OCI-LY3 (cell line): ENCODE data around the gene EFNA2.
A peak's percentile ranks its signal among the peaks of the same experiment; 100 is the strongest.

Experiments used
- H2AFZ ChIP-seq: fragments of 200-600, 300-600 bp; shearing (Covaris generic); 2 replicates; pipeline ENCODE4 v1.6.0; 2014; ENCODE audit warnings: antibody characterized with exemption, low read depth, low read length
- H3K27ac ChIP-seq: fragments of 200-600, 300-600 bp; sonication (generic); 2 replicates; pipeline ENCODE4 v1.5.1; 2014; ENCODE audit warnings: mild to moderate bottlenecking, low read length, moderate library complexity, mixed read lengths
- H3K27me3 ChIP-seq: fragments of 200-600, 300-600 bp; sonication (generic); 2 replicates; pipeline ENCODE4 v1.6.1; 2014; ENCODE audit warnings: low read depth, low read length, mixed read lengths
- H3K36me3 ChIP-seq: fragments of 200-600, 300-600 bp; sonication (generic); replicated peaks from 2 replicates; pipeline ENCODE3; 2014; ENCODE audit warnings: low read depth, low read length, mixed read lengths
- H3K4me1 ChIP-seq: fragments of 300-600, 200-600 bp; sonication (generic); 2 replicates; pipeline ENCODE4 v1.6.1; 2014; ENCODE audit warnings: low read length, mixed read lengths
- H3K4me2 ChIP-seq: fragments of 200-600, 300-600 bp; sonication (generic); 2 replicates; pipeline ENCODE4 v1.6.1; 2014; ENCODE audit warnings: low read length, mixed read lengths
- H3K4me3 ChIP-seq: fragments of 300-600, 200-600 bp; sonication (generic); 2 replicates; pipeline ENCODE4 v1.5.1; 2014; ENCODE audit warnings: antibody characterized with exemption, mild to moderate bottlenecking, low read length, moderate library complexity
- H3K79me2 ChIP-seq: fragments of 300-600, 200-600 bp; shearing (Covaris generic); 2 replicates; pipeline ENCODE4 v1.6.1; 2014; ENCODE audit warnings: mild to moderate bottlenecking, low read length, mixed read lengths
- H3K9ac ChIP-seq: fragments of 300-600, 200-600 bp; shearing (Covaris generic); 2 replicates; pipeline ENCODE4 v1.6.0; 2014; ENCODE audit warnings: mild to moderate bottlenecking, low read length, moderate library complexity
- H3K9me3 ChIP-seq: fragments of 200-600, 300-600 bp; shearing (Covaris generic); 2 replicates; pipeline ENCODE4 v1.6.1; 2014; ENCODE audit warnings: low read length, mixed read lengths; ENCODE audit not compliant: insufficient read depth
- H4K20me1 ChIP-seq: fragments of 200-600, 300-600 bp; sonication (generic); 2 replicates; pipeline ENCODE4 v1.6.1; 2016; ENCODE audit warnings: low read length, mixed read lengths; ENCODE audit not compliant: insufficient read depth
- CTCF ChIP-seq: fragments of 200-600, 300-600 bp; sonication (generic); IDR thresholded peaks from 2 replicates; pipeline ENCODE4 v1.5.1; 2014; ENCODE audit warnings: antibody characterized with exemption, low read length, low read depth
- EZH2phosphoT487 ChIP-seq: fragments of 200-600 bp; shearing (Covaris generic); IDR thresholded peaks from 2 replicates; pipeline ENCODE4 v1.6.1; 2018; ENCODE audit warnings: antibody characterized with exemption, mixed run types, low read depth

The EFNA2 gene

GRCh38 chr19:1285737-1286360 lies at the start of gene EFNA2:
Gene EFNA2, plus strand, starts transcription at chr19:1285873. Its CDS starts 296 bp downstream, at chr19:1286169.
- H3K4me3 ChIP-seq = no peak within 1 kb of the TSS

GRCh38 chr19:1236576-1236975 lies 49.1 kb upstream of the EFNA2 start:
- no peaks in the 10 kb centered on the region for H4K20me1 ChIP-seq
- H3K27ac ChIP-seq = no peak overlapping the region
- H3K9ac ChIP-seq = no peak overlapping the region
- H2AFZ ChIP-seq = no peak overlapping the region
- H3K4me2 ChIP-seq = peak overlapping the region; percentile 87; the same call in 1 of the 2 replicates
- no peak overlapping the region for H3K4me3 ChIP-seq
- no peaks in the 10 kb centered on the region for H3K27me3 ChIP-seq
- no peaks in the 10 kb centered on the region for H3K9me3 ChIP-seq
- H3K4me1 ChIP-seq = peaks cover 30% of the 10 kb centered on the region
- no peak for TF ChIP-seq CTCF
- no peak for TF ChIP-seq EZH2phosphoT487
- no peaks in the 10 kb centered on the region for H3K79me2 ChIP-seq
- no peaks in the 10 kb centered on the region for H3K36me3 ChIP-seq

More at GRCh38 chr19:1285737-1286360, at the start of gene EFNA2:
- no peaks in the 10 kb centered on the region for H3K9me3 ChIP-seq
- H3K36me3 ChIP-seq = no peaks in the 10 kb centered on the region
- TF ChIP-seq EZH2phosphoT487 (no peak), CTCF (no peak)
- H3K9ac ChIP-seq = no peak within 1 kb of the TSS
- peaks cover 20% of the 10 kb centered on the region for H3K27me3 ChIP-seq
- no peaks in the 10 kb centered on the region for H3K79me2 ChIP-seq
- H3K4me2 ChIP-seq = no peak within 1 kb of the TSS
- H4K20me1 ChIP-seq = no peaks in the 10 kb centered on the region
- no peak within 1 kb of the TSS for H3K27ac ChIP-seq
- H3K4me1 ChIP-seq = peaks cover 14% of the 10 kb centered on the region
- H2AFZ ChIP-seq = no peak within 1 kb of the TSS

- peak overlapping the region; percentile 88 for H3K4me3 ChIP-seq
- H2AFZ ChIP-seq = no peak overlapping the region
- H4K20me1 ChIP-seq = no peaks in the 10 kb centered on the region
- no peak overlapping the region for H3K27ac ChIP-seq
- peak overlapping the region; percentile 87 for H3K4me2 ChIP-seq
- H3K9me3 ChIP-seq = no peaks in the 10 kb centered on the region
- no peaks in the 10 kb centered on the region for H3K36me3 ChIP-seq
- peak overlapping the region; percentile 60 for H3K9ac ChIP-seq
- H3K27me3 ChIP-seq = no peaks in the 10 kb centered on the region
- H3K79me2 ChIP-seq = peaks cover 5% of the 10 kb centered on the region
- TF ChIP-seq CTCF = no peak
- no peak for TF ChIP-seq EZH2phosphoT487
- peaks cover 24% of the 10 kb centered on the region for H3K4me1 ChIP-seq
Measured at GRCh38 chr19:1237027-1237659, 48.5 kb upstream of the EFNA2 start.

- H3K4me3 ChIP-seq = peak within 1 kb of the TSS; percentile 88
- H3K27me3 ChIP-seq = no peaks in the 10 kb centered on the region
- H3K9me3 ChIP-seq = no peaks in the 10 kb centered on the region
- TF ChIP-seq CTCF (no peak), EZH2phosphoT487 (no peak)
- H3K4me1 ChIP-seq = peaks cover 22% of the 10 kb centered on the region
- no peaks in the 10 kb centered on the region for H3K36me3 ChIP-seq
- H3K4me2 ChIP-seq = peak within 1 kb of the TSS; percentile 87
- no peak within 1 kb of the TSS for H3K27ac ChIP-seq
- H2AFZ ChIP-seq = peak within 1 kb of the TSS; percentile 61; the same call in 1 of the 2 replicates
- H4K20me1 ChIP-seq = no peaks in the 10 kb centered on the region
- peak within 1 kb of the TSS; percentile 60 for H3K9ac ChIP-seq
- H3K79me2 ChIP-seq = peaks cover 10% of the 10 kb centered on the region
Measured at GRCh38 chr19:1237754-1238368, 47.8 kb upstream of the EFNA2 start, which contains the start of gene CBARP. Gene CBARP, minus strand, starts transcription at chr19:1238005. Its CDS starts 1,905 bp downstream, at chr19:1236100.
